WTC11 (cell line): ENCODE measurements around the gene NAA60.

Source experiments
- CTCF ChIP-seq: fragments of 200-600 bp; IDR thresholded peaks from 2 replicates; pipeline ENCODE4 v1.8.0; 2022; ENCODE audit warnings: antibody characterized with exemption
- E2F5 ChIP-seq: sonication (generic); formaldehyde crosslinking; IDR thresholded peaks from 2 replicates; pipeline ENCODE4 v1.8.1; 2022; ENCODE audit warnings: mild to moderate bottlenecking, moderate library complexity, missing genetic modification reagents
- EMX1 ChIP-seq: fragments of 250-450 bp; sonication (Bioruptor Pico); IDR thresholded peaks from 2 replicates; pipeline ENCODE4 v1.8.0; 2021; ENCODE audit warnings: mild to moderate bottlenecking
- ESRRA ChIP-seq: sonication (generic); formaldehyde crosslinking; IDR thresholded peaks from 2 replicates; pipeline ENCODE4 v1.8.1; 2022; ENCODE audit warnings: mild to moderate bottlenecking, missing genetic modification reagents, borderline replicate concordance
- IRF1 ChIP-seq: sonication (generic); formaldehyde crosslinking; IDR thresholded peaks from 2 replicates; pipeline ENCODE4 v1.8.0; 2023; ENCODE audit warnings: missing genetic modification reagents
- KAT7 ChIP-seq: sonication (generic); formaldehyde crosslinking; IDR thresholded peaks from 2 replicates; pipeline ENCODE4 v1.8.1; 2023; ENCODE audit warnings: missing genetic modification reagents, mild to moderate bottlenecking, borderline replicate concordance
- MXD4 ChIP-seq: fragments of 250-450 bp; sonication (Bioruptor Pico); IDR thresholded peaks from 2 replicates; pipeline ENCODE4 v1.8.0; 2021; ENCODE audit warnings: mild to moderate bottlenecking, moderate library complexity, borderline replicate concordance
- NFYB ChIP-seq: sonication (generic); formaldehyde crosslinking; conservative IDR thresholded peaks from 2 replicates; pipeline ENCODE4 v1.8.0; 2022; ENCODE audit warnings: low read depth, missing genetic modification reagents
- TEAD1 ChIP-seq: sonication (generic); formaldehyde crosslinking; IDR thresholded peaks from 2 replicates; pipeline ENCODE4 v1.8.0; 2022; ENCODE audit warnings: mild to moderate bottlenecking, missing genetic modification reagents
- TF ChIP-seq, protein P1 (sequence below): sonication (generic); formaldehyde crosslinking; IDR thresholded peaks from 2 replicates; pipeline ENCODE4 v1.8.0; 2022; ENCODE audit warnings: mild to moderate bottlenecking, missing genetic modification reagents
- TF ChIP-seq, protein P2 (sequence below): sonication (generic); formaldehyde crosslinking; IDR thresholded peaks from 2 replicates; pipeline ENCODE4 v1.8.1; 2023; ENCODE audit warnings: mild to moderate bottlenecking, missing genetic modification reagents
- TF ChIP-seq, protein P3 (sequence below): sonication (generic); formaldehyde crosslinking; IDR thresholded peaks from 2 replicates; pipeline ENCODE4 v1.8.0; 2022; ENCODE audit warnings: mild to moderate bottlenecking, missing genetic modification reagents
- TF ChIP-seq, protein P4 (sequence below): sonication (generic); formaldehyde crosslinking; IDR thresholded peaks from 2 replicates; pipeline ENCODE4 v1.8.0; 2022; ENCODE audit warnings: mild to moderate bottlenecking, missing genetic modification reagents

GRCh38 chr16:3486506-3487215, 43.2 kb downstream of the NAA60 start:
- no peak for TF ChIP-seq CTCF
- TF ChIP-seq, protein P1, sequence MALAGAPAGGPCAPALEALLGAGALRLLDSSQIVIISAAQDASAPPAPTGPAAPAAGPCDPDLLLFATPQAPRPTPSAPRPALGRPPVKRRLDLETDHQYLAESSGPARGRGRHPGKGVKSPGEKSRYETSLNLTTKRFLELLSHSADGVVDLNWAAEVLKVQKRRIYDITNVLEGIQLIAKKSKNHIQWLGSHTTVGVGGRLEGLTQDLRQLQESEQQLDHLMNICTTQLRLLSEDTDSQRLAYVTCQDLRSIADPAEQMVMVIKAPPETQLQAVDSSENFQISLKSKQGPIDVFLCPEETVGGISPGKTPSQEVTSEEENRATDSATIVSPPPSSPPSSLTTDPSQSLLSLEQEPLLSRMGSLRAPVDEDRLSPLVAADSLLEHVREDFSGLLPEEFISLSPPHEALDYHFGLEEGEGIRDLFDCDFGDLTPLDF (CRISPR knock-in tag): no peak
- no peak for TF ChIP-seq MXD4 (CRISPR knock-in tag)
- TF ChIP-seq, protein P2, sequence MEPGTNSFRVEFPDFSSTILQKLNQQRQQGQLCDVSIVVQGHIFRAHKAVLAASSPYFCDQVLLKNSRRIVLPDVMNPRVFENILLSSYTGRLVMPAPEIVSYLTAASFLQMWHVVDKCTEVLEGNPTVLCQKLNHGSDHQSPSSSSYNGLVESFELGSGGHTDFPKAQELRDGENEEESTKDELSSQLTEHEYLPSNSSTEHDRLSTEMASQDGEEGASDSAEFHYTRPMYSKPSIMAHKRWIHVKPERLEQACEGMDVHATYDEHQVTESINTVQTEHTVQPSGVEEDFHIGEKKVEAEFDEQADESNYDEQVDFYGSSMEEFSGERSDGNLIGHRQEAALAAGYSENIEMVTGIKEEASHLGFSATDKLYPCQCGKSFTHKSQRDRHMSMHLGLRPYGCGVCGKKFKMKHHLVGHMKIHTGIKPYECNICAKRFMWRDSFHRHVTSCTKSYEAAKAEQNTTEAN (CRISPR knock-in tag): no peak
- TF ChIP-seq TEAD1 (CRISPR knock-in tag): no peak
- TF ChIP-seq NFYB: no peak
- TF ChIP-seq KAT7 (CRISPR knock-in tag): no peak
- no peak for TF ChIP-seq ESRRA (CRISPR knock-in tag)
- no peak for TF ChIP-seq IRF1
- TF ChIP-seq, protein P3, sequence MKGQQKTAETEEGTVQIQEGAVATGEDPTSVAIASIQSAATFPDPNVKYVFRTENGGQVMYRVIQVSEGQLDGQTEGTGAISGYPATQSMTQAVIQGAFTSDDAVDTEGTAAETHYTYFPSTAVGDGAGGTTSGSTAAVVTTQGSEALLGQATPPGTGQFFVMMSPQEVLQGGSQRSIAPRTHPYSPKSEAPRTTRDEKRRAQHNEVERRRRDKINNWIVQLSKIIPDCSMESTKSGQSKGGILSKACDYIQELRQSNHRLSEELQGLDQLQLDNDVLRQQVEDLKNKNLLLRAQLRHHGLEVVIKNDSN: no peak
- TF ChIP-seq E2F5 (CRISPR knock-in tag): no peak
- no peak for TF ChIP-seq EMX1 (CRISPR knock-in tag)
- TF ChIP-seq, protein P4, sequence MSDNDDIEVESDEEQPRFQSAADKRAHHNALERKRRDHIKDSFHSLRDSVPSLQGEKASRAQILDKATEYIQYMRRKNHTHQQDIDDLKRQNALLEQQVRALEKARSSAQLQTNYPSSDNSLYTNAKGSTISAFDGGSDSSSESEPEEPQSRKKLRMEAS: no peak
